BLaER1 (cell line): ENCODE data around the gene DNAJC1.

Experiments used
- H3K27ac ChIP-seq: shearing (Covaris generic); formaldehyde crosslinking; 2 replicates; pipeline ENCODE4 v1.8.1; 2022
- H3K27me3 ChIP-seq: shearing (Covaris generic); formaldehyde crosslinking; 2 replicates; pipeline ENCODE4 v1.8.1; 2022
- H3K36me3 ChIP-seq: shearing (Covaris generic); formaldehyde crosslinking; 2 replicates; pipeline ENCODE4 v1.8.1; 2022
- H3K4me1 ChIP-seq: shearing (Covaris generic); formaldehyde crosslinking; 2 replicates; pipeline ENCODE4 v1.8.1; 2022
- H3K4me2 ChIP-seq: shearing (Covaris generic); formaldehyde crosslinking; 2 replicates; pipeline ENCODE4 v1.8.1; 2022
- H3K4me3 ChIP-seq: shearing (Covaris generic); formaldehyde crosslinking; 2 replicates; pipeline ENCODE4 v1.8.1; 2022
- H3K9ac ChIP-seq: shearing (Covaris generic); formaldehyde crosslinking; 2 replicates; pipeline ENCODE4 v1.8.1; 2022
- H3K9me3 ChIP-seq: shearing (Covaris generic); formaldehyde crosslinking; 2 replicates; pipeline ENCODE4 v1.8.1; 2022
- H4K20me1 ChIP-seq: shearing (Covaris generic); formaldehyde crosslinking; 2 replicates; pipeline ENCODE4 v1.8.1; 2022
- Cebpa-rat ChIP-seq: shearing (Covaris generic); IDR thresholded peaks from 2 replicates; pipeline ENCODE4 v1.8.1; 2022

DNAJC1 gene

GRCh38 chr10:21925851-21926250 lies 77.7 kb downstream of the DNAJC1 start:
- H3K9ac ChIP-seq = no peak overlapping the region
- H3K27me3 ChIP-seq = no peaks in the 10 kb centered on the region
- no peak for TF ChIP-seq Cebpa-rat
- no peaks in the 10 kb centered on the region for H4K20me1 ChIP-seq
- H3K27ac ChIP-seq = no peak overlapping the region
- no peaks in the 10 kb centered on the region for H3K4me1 ChIP-seq
- no peaks in the 10 kb centered on the region for H3K36me3 ChIP-seq
- H3K9me3 ChIP-seq = no peaks in the 10 kb centered on the region
- no peak overlapping the region for H3K4me2 ChIP-seq
- H3K4me3 ChIP-seq = no peak overlapping the region

- H3K9me3 ChIP-seq = no peaks in the 10 kb centered on the region
- no peaks in the 10 kb centered on the region for H4K20me1 ChIP-seq
- H3K9ac ChIP-seq = no peak overlapping the region
- H3K36me3 ChIP-seq = no peaks in the 10 kb centered on the region
- no peaks in the 10 kb centered on the region for H3K4me1 ChIP-seq
- H3K27me3 ChIP-seq = no peaks in the 10 kb centered on the region
- H3K4me3 ChIP-seq = no peak overlapping the region
- H3K27ac ChIP-seq = no peak overlapping the region
- no peak overlapping the region for H3K4me2 ChIP-seq
- TF ChIP-seq Cebpa-rat = no peak
These were observed 79.0 kb downstream of the DNAJC1 start for GRCh38 chr10:21924511-21924910.

GRCh38 chr10:21920633-21921032 lies 82.9 kb downstream of the DNAJC1 start:
- no peaks in the 10 kb centered on the region for H3K4me1 ChIP-seq

DNA sequence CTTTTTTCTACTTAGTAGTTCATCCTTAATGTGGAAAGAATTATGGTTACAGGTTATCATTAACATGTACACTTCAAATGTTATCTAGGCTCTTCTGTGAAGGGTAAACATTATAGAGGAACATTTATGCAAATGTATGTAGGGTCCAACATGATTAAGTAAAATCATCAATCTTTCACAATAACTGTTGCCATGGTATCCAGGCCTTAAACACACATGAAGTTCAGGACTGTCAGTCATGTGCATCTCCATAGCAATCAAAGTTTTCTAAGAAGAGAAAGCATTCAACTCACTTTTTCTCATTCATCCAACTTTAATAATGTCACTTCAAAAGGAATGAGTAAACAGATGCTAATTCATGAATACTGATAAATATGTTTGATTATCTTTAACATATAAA lies 83.6 kb downstream of the DNAJC1 start:
- H4K20me1 ChIP-seq = no peaks in the 10 kb centered on the region
- no peak overlapping the region for H3K4me2 ChIP-seq
- no peaks in the 10 kb centered on the region for H3K9me3 ChIP-seq
- H3K9ac ChIP-seq = no peak overlapping the region
- H3K4me1 ChIP-seq = no peaks in the 10 kb centered on the region
- no peaks in the 10 kb centered on the region for H3K27me3 ChIP-seq
- H3K4me3 ChIP-seq = no peak overlapping the region
- no peak overlapping the region for H3K27ac ChIP-seq
- H3K36me3 ChIP-seq = no peaks in the 10 kb centered on the region
- TF ChIP-seq Cebpa-rat = no peak

More at GRCh38 chr10:21920633-21921032, 82.9 kb downstream of the DNAJC1 start:
- no peaks in the 10 kb centered on the region for H3K9me3 ChIP-seq
- no peak overlapping the region for H3K4me3 ChIP-seq
- TF ChIP-seq Cebpa-rat = no peak
- no peak overlapping the region for H3K4me2 ChIP-seq
- H3K36me3 ChIP-seq = no peaks in the 10 kb centered on the region
- H4K20me1 ChIP-seq = no peaks in the 10 kb centered on the region
- no peak overlapping the region for H3K27ac ChIP-seq
- no peaks in the 10 kb centered on the region for H3K27me3 ChIP-seq
- H3K9ac ChIP-seq = no peak overlapping the region

DNA sequence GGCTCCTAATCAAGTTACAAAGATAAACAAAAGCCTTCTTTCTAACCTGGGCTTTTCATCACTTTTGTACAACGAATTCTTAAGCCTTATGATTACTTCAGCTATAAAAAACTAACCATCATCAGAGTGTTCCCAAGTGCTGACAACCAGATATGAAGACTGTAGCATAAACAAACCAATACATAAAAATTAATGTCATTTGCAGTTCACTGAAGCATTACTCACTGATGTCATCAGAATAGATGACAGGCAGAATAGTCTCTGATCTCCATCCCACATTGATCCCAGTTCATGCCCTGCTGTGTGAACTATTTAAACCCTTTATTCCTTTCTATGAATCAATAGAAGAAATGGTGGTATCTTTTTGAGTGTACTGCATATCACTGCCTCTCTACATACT lies 84.4 kb downstream of the DNAJC1 start:
- Histone ChIP-seq H3K4me3 (no peak overlapping the region), H3K27ac (no peak overlapping the region), H3K4me2 (no peak overlapping the region), H3K9me3 (no peaks in the 10 kb centered on the region), H3K36me3 (no peaks in the 10 kb centered on the region), H4K20me1 (no peaks in the 10 kb centered on the region), H3K27me3 (no peaks in the 10 kb centered on the region), H3K4me1 (no peaks in the 10 kb centered on the region), H3K9ac (no peak overlapping the region)
- TF ChIP-seq Cebpa-rat = no peak

DNA sequence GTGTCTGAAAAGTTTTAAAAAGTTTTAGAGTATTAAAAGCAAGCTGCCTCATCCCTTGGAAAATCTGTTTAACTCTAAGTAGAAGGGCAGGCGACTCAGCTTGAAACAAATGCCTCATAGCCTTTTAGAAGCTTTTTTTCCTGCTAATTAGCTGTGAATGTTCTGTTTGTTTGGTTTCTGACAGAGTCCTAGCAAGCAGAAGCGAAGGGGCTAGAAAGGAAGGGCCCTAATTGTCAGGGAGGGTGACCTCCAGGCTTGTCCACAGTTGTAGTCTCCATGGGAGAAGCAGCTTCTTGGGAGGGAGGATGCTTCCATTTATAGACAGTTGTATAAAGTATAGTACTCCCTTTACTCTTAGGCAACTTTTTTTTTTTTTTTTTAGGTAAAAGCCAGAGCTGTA lies 90.9 kb downstream of the DNAJC1 start:
- no peak overlapping the region for H3K4me2 ChIP-seq
- no peaks in the 10 kb centered on the region for H4K20me1 ChIP-seq
- H3K4me3 ChIP-seq = no peak overlapping the region
- H3K36me3 ChIP-seq = peaks cover 5% of the 10 kb centered on the region; the same call in 1 of the 2 replicates
- H3K9me3 ChIP-seq = no peaks in the 10 kb centered on the region
- no peaks in the 10 kb centered on the region for H3K4me1 ChIP-seq
- no peak for TF ChIP-seq Cebpa-rat
- H3K9ac ChIP-seq = no peak overlapping the region
- no peak overlapping the region for H3K27ac ChIP-seq
- no peaks in the 10 kb centered on the region for H3K27me3 ChIP-seq

DNA sequence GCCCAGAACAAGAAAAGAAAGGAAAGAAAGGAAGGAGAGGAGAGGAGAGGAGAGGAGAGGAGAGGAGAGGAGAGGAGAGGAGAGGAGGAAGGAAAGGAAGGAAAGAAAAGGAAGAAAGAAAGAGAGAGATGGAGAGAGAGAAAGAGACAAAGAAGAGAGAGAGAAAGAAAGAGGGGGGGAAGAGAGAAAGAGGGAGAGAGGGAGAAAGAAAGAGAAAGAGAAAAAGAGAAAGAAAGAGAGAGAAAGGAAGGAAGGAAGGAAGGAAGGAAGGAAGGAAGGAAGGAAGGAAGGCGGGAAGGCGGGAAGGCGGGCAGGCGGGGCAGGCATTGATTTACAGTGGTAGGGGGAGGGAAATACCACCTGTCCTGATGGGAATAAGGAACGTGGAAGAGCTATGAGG lies 92.7 kb downstream of the DNAJC1 start:
- no peak overlapping the region for H3K4me3 ChIP-seq
- H3K27ac ChIP-seq = no peak overlapping the region
- H3K9ac ChIP-seq = no peak overlapping the region
- H3K4me1 ChIP-seq = no peaks in the 10 kb centered on the region
- no peak for TF ChIP-seq Cebpa-rat
- H3K9me3 ChIP-seq = no peaks in the 10 kb centered on the region
- H3K27me3 ChIP-seq = no peaks in the 10 kb centered on the region
- H3K36me3 ChIP-seq = peaks cover 5% of the 10 kb centered on the region; the same call in 1 of the 2 replicates
- H3K4me2 ChIP-seq = no peak overlapping the region
- H4K20me1 ChIP-seq = no peaks in the 10 kb centered on the region

DNA sequence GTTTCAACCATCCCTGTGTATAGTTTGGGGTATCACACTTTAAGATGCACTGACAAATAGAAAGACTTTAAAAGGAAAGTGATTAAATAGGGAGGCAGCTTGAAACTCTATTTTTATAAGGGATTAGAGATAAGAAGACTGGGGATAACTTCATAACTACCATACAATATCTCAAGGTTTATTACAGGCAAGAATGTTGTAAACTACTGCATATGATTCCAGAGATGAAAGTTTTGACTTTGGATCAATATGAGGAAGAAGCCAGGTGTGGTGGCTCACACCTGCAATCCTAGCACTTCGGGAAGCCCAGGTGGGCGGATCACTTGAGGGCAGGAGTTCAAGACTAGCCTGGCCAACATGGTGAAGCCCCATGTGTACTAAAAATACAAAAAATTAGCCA lies 96.1 kb downstream of the DNAJC1 start:
- Histone ChIP-seq H3K36me3 (peaks cover 5% of the 10 kb centered on the region), H3K4me3 (no peak overlapping the region), H4K20me1 (no peaks in the 10 kb centered on the region), H3K27ac (no peak overlapping the region), H3K9me3 (no peaks in the 10 kb centered on the region), H3K4me2 (no peak overlapping the region), H3K4me1 (no peaks in the 10 kb centered on the region), H3K27me3 (no peaks in the 10 kb centered on the region), H3K9ac (no peak overlapping the region)
- TF ChIP-seq Cebpa-rat = no peak

DNA sequence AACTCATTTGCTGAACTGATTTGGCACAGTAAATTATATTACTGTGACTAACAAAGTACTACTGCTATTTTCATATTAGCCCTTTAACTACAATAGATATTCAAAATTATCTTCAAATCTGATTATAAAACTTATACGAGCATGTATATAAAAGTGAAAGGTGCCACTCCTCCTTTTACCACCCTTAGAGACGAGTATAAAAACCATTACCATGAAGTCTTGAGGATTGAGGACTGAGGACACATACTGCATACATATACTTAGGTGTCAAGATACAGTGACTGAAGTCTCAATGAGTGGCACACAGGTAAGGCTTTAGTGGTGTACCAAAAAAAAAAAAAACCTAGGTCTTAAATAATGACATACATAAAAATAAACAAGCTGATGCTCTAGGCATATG lies 98.6 kb downstream of the DNAJC1 start:
- Histone ChIP-seq H3K4me2 (no peak overlapping the region), H3K27me3 (no peaks in the 10 kb centered on the region), H3K9ac (no peak overlapping the region), H3K9me3 (no peaks in the 10 kb centered on the region), H4K20me1 (no peaks in the 10 kb centered on the region), H3K4me3 (no peak overlapping the region), H3K27ac (no peak overlapping the region), H3K4me1 (no peaks in the 10 kb centered on the region), H3K36me3 (peaks cover under 1% of the 10 kb centered on the region)
- TF ChIP-seq Cebpa-rat = no peak

GRCh38 chr10:21899736-21900135 lies 103.8 kb downstream of the DNAJC1 start:
- Histone ChIP-seq H4K20me1 (no peaks in the 10 kb centered on the region), H3K4me2 (no peak overlapping the region), H3K4me1 (no peaks in the 10 kb centered on the region), H3K27ac (no peak overlapping the region), H3K9ac (no peak overlapping the region), H3K27me3 (no peaks in the 10 kb centered on the region), H3K4me3 (no peak overlapping the region), H3K9me3 (0 out of 2 replicates have a peak, but pooled peaks cover under 1% of the 10 kb centered on the region), H3K36me3 (peaks cover 6% of the 10 kb centered on the region)
- no peak for TF ChIP-seq Cebpa-rat

- no peak overlapping the region for H3K27ac ChIP-seq
- H3K27me3 ChIP-seq = no peaks in the 10 kb centered on the region
- H3K4me1 ChIP-seq = no peaks in the 10 kb centered on the region
- H3K9me3 ChIP-seq = peaks cover 26% of the 10 kb centered on the region
- H4K20me1 ChIP-seq = no peaks in the 10 kb centered on the region
- no peak overlapping the region for H3K4me2 ChIP-seq
- no peak for TF ChIP-seq Cebpa-rat
- H3K4me3 ChIP-seq = no peak overlapping the region
- H3K36me3 ChIP-seq = peaks cover 7% of the 10 kb centered on the region
- H3K9ac ChIP-seq = no peak overlapping the region
These were observed 107.6 kb downstream of the DNAJC1 start for GRCh38 chr10:21895932-21896331.
